Activated CD4-positive, alpha-beta T cell treated with anti-CD3 and anti-CD28 coated beads for 36 hours (primary cell): ENCODE measurements around the gene CALR3. TPM values are rescaled to one million over a fixed set of nuclear protein-coding genes. Genes with fewer than 3 reads are reported as not detected.
"Not testable (repeated sequence)": the region's sequence is repeated elsewhere in the genome, so short reads cannot be mapped to it uniquely, and the experiment has no call there.

Experiments
- ATAC-seq: fragments of 200-7000 bp; cut with Tn5 transposase; one replicate; pipeline ENCODE4 v1.10.0; 2021; ENCODE audit warnings: mild to moderate bottlenecking, moderate library complexity
- CTCF ChIA-PET: fragments of 350-600 bp; sonication (Branson Sonifier 250); formaldehyde crosslinking; loops from one replicate; lab custom pipeline; 2021; ENCODE audit warnings: antibody characterized with exemption; lab: Charles Lee
- POLR2A ChIA-PET: fragments of 350-600 bp; sonication (Branson Sonifier 250); formaldehyde crosslinking; loops from one replicate; lab custom pipeline; 2021; ENCODE audit warnings: antibody characterized with exemption, inconsistent platforms; lab: Charles Lee
- DNase-seq: peaks from one replicate; pipeline ENCODE4 v3.0.0-alpha.2; 2020
- H3K27ac Mint-ChIP-seq: one replicate; pipeline ENCODE4 v1.8.0; 2021; ENCODE audit warnings: mixed read lengths
- H3K27me3 Mint-ChIP-seq: one replicate; pipeline ENCODE4 v1.8.0; 2021; ENCODE audit warnings: mixed read lengths
- H3K36me3 Mint-ChIP-seq: one replicate; pipeline ENCODE4 v1.8.0; 2021; ENCODE audit warnings: low read depth, mixed read lengths
- H3K4me1 Mint-ChIP-seq: one replicate; pipeline ENCODE4 v1.8.0; 2021; ENCODE audit warnings: mixed read lengths
- H3K4me3 Mint-ChIP-seq: one replicate; pipeline ENCODE4 v1.8.0; 2021; ENCODE audit warnings: mild to moderate bottlenecking, moderate library complexity, mixed read lengths
- H3K9me3 Mint-ChIP-seq: one replicate; pipeline ENCODE4 v1.8.0; 2021; ENCODE audit warnings: low read depth, mixed read lengths
- intact Hi-C, 2 experiments: fragments of 100-400 bp; cut with DNase I in 1 of 2; cut with micrococcal nuclease in 1 of 2; formaldehyde crosslinking; loops; one replicate each; pipeline versions ENCODE4 v1.14.2 to v1.15.1; 2022 to 2024; cut with DNase I, micrococcal nuclease
- total RNA-seq, 2 experiments: library from RNA; stranded (reverse); gene quantifications; one replicate each; pipeline ENCODE4 v1.2.3, GENCODE V29; 2021

Gene CALR3, protein sequence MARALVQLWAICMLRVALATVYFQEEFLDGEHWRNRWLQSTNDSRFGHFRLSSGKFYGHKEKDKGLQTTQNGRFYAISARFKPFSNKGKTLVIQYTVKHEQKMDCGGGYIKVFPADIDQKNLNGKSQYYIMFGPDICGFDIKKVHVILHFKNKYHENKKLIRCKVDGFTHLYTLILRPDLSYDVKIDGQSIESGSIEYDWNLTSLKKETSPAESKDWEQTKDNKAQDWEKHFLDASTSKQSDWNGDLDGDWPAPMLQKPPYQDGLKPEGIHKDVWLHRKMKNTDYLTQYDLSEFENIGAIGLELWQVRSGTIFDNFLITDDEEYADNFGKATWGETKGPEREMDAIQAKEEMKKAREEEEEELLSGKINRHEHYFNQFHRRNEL
- total RNA-seq, result not detected

DNA sequence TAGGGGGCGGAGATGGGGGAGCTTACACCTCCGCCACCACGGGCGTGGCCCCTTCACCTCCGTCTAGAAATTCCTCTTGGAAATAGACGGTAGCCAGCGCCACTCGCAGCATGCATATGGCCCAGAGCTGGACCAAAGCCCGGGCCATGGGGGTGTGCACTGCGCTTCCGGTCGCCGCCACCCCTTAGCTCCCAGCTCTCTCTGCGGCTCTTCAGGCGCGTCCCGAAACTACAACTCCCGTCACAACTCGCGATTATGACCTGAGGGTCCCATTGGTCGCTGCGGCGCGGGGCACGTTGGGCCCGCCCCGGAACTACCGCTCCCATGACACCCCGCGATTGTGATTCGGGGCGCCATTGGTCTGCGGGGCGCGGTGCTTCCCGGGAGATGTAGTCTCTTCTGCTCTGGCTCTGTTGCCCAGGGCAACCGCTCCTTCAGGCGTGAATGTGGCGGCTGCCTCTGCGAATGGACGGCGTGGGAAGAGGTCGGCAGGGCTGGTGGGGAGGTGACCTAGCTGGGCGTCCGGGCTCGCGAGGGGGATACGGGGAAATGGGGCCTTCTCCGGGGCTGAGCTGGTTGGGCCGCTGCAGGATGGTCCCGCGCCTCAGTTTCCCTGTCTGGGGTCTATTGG lies at the start of gene CALR3, which contains the start of gene C19orf44:
Gene CALR3, minus strand, starts transcription at position 186 of the 631 bp plus-strand sequence. Its CDS starts 38 bp downstream, at position 148.
Gene C19orf44, plus strand, starts transcription at position 413 of the 631 bp plus-strand sequence. CDS start 4,399 bp downstream, outside the sequence.
- peaks cover 5% of the 10 kb centered on the region for H3K36me3 Mint-ChIP-seq
- intact Hi-C loops, result loop anchor here (1.0 to 2.0 kb wide), 14 partner anchors 24 to 771 kb away; partner anchors contain the start of genes CHERP (in 2 of the 2), MED26 (in 2 of the 2), AP1M1 (in 1 of the 2) and BABAM1 (in 1 of the 2)
- POLR2A ChIA-PET, result interaction anchor here (0.5 to 0.9 kb wide), 2 partner anchors 21 to 159 kb away, joined by 3 to 4 read pairs; no protein-coding TSS in a partner anchor
- H3K9me3 Mint-ChIP-seq, result no peaks in the 10 kb centered on the region
- H3K4me3 Mint-ChIP-seq, result peak within 1 kb of the TSS; percentile 89
- ATAC-seq (peak; percentile 99), DNase-seq (peak; percentile 99)
- no peaks in the 10 kb centered on the region for H3K27me3 Mint-ChIP-seq
- CTCF ChIA-PET, result interaction anchor here (0.7 to 1.1 kb wide), 2 partner anchors 27 to 291 kb away, joined by 3 read pairs; no protein-coding TSS in a partner anchor
- H3K27ac Mint-ChIP-seq, result peak within 1 kb of the TSS; percentile 79
- peaks cover 13% of the 10 kb centered on the region for H3K4me1 Mint-ChIP-seq

DNA sequence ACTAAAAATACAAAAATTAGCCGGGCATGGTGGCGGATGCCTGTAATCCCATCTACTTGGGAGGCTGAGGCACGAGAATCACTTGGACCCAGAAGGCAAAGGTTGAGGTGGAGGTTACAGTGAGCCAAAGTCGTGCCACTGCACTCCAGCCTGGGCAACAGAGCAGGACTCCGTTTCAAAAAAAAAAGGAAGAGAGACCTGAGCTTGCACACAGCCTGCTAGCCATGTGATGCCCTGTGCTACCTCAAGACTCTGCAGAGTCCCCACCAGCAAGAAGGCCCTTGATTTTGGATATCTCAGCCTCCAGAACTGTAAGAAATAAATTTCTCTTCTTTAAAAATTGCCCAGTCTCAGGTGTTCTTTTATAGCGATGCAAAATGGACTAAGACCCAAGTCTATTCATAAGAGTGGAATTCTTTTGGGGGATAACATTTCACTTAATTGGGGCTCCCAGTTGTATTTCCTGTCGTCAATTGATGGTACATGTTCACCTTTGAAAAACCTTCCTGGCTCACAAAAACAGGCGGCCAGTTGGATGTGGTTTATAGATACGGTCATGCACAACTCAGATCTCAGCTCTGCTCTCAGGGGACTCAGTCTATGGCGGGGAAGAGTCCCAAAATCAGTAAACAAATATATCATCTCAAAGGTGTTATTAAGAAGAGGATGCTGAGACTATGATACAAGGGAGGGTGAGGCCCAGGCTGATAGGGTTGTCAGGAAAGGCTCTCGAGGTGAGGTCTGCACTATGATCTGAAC lies 48.7 kb upstream of the CALR3 start:
- Mint-ChIP-seq H3K27ac (peak overlapping the region; percentile 37), H3K27me3 (no peaks in the 10 kb centered on the region), H3K4me1 (peaks cover 47% of the 10 kb centered on the region), H3K36me3 (peaks cover 25% of the 10 kb centered on the region), H3K4me3 (peak overlapping the region; percentile 37), H3K9me3 (no peaks in the 10 kb centered on the region)
- ChIA-PET CTCF (interaction anchor here (0.6 kb wide), 1 partner anchor 125 kb away, joined by 5 read pairs; no protein-coding TSS in a partner anchor), POLR2A (interaction anchor here (0.6 kb wide), 1 partner anchor 84 kb away, joined by 5 read pairs; the partner anchor contains the start of gene MED26)
- DNase-seq, result no peak
- intact Hi-C loops, result loop anchor here in 1 of 2 experiments (5.0 kb wide), 2 partner anchors 347 to 763 kb away; partner anchors contain the start of genes AP1M1, DDA1 and MRPL34
- ATAC-seq, result no peak

DNA sequence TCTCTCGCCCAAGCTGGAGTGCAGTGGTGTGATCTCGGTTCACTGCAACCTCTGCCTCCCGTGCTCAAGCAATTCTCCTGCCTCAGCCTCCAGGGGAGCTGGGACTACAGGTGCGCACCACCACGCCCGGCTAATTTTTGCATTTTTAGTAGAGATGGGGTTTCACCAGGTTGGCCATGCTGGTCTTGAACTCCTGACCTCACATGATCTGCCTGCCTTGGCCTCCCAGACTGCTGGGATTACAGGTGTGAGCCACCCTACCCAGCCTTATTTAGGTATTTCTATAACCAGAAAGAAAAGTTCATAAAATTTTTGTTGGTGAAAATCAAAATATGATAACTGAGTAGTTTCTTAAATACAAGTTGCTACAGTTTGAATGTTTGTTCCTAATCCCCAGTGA lies 47.8 kb upstream of the CALR3 start:
- Mint-ChIP-seq H3K27ac (peak overlapping the region; percentile 94), H3K4me1 (peaks cover 51% of the 10 kb centered on the region), H3K4me3 (peak overlapping the region; percentile 98), H3K36me3 (peaks cover 31% of the 10 kb centered on the region)
- not testable (repeated sequence) for H3K9me3 Mint-ChIP-seq, H3K27me3 Mint-ChIP-seq, ATAC-seq, DNase-seq
- ChIA-PET CTCF (interaction anchor here (0.6 to 0.7 kb wide), 2 partner anchors 95 to 161 kb away, joined by 3 to 4 read pairs; no protein-coding TSS in a partner anchor), POLR2A (interaction anchor here (0.7 to 2.5 kb wide), 2 partner anchors 28 to 41 kb away, joined by 4 to 9 read pairs; partner anchors contain the start of gene SLC35E1)
- intact Hi-C loops, result loop anchor here (2.0 to 5.0 kb wide), 3 partner anchors 85 to 764 kb away; partner anchors contain the start of genes AP1M1 (in 1 of the 2), DDA1 (in 1 of the 2), MED26 (in 1 of the 2) and MRPL34 (in 1 of the 2)

DNA sequence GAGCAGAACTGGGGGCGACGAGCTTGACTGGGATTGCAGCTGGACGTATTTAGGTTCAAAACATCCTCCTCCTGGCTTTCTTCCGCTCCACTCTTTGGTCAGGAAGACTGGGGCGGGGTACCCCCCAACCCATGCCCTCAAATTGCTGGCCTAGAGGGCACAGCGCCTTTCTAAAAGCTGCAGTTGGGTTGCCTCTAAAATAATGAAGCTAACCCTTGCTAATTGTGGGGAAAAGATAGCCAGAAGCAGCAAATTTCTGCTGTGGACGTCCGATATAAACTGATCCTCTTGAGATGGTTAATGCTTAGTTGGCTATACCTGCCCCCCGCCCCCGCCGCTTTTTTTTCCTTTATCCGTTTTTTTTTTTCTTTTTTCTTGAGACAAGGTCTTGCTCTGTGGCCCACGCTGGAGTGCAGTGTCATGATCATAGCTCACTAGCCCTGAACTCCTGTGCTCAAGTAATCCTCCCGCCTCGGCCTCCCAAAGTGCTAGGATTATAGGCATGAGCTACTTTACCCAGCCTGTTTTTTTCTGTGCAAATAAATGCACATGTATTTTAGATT lies 47.0 kb upstream of the CALR3 start:
- POLR2A ChIA-PET, result interaction anchor here (0.7 to 2.5 kb wide), 2 partner anchors 29 to 42 kb away, joined by 4 to 9 read pairs; partner anchors contain the start of gene SLC35E1
- Mint-ChIP-seq H3K4me1 (peaks cover 57% of the 10 kb centered on the region), H3K36me3 (peaks cover 37% of the 10 kb centered on the region), H3K4me3 (peak overlapping the region; percentile 98), H3K9me3 (no peaks in the 10 kb centered on the region), H3K27ac (peak overlapping the region; percentile 94), H3K27me3 (no peaks in the 10 kb centered on the region)
- DNase-seq, result peak; percentile 41
- CTCF ChIA-PET, result interaction anchor here (0.5 to 0.7 kb wide), 3 partner anchors 29 to 1972 kb away, joined by 3 to 4 read pairs (median 3); partner anchors contain the start of gene SLC35E1
- ATAC-seq, result no peak
- intact Hi-C loops, result loop anchor here (1.0 to 5.0 kb wide), 12 partner anchors 29 to 764 kb away; partner anchors contain the start of genes C19orf44 (in 2 of the 2), CALR3 (in 2 of the 2), MED26 (in 2 of the 2) and SLC35E1 (in 2 of the 2)

DNA sequence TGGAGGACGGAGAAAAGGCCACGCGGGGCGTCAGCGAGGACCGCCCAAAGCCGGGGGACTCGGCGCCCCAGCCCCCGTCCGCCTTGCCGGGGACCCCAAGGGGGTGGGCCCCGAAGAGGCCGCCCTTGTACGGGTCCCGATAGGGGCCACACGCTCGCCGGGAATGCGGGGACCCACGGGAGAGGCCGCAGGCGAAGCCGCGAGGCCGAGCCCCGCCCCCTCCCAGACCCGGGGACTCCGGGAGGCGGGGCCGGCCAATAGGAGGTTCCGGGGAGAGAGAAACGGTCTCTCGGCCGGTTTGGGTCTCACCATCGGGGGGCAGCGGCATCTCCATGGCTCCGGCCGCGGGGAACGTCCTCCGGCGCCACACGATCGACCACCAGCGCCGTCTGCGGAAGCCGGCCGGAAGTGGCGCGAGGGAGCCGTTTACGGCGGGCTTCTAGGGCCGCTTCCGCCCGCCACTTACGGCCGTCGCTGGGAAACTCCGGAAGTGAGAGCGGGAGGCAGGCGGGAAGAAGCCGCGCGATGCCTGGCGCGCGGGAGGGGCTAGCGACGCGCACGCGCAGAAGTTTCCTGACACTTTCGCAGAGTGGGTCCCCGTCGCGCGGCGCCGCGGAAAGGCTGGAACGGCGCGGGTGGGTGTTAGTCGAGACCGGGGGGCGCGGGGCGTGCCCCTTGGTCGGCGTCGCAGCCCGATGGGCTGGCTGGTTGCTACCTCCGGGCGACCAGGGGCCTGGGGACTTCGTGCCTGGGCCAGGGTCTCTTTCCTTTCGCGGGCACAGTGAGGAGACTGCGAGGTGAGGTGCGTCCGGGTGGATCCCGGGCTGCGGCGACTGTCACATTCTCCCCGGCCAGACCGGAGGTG lies 46.3 kb upstream of the CALR3 start, which contains the start of gene CHERP:
Gene CHERP, minus strand, starts transcription at position 393 of the 865 bp plus-strand sequence. Its CDS starts 59 bp downstream, at position 334.
- Mint-ChIP-seq H3K9me3 (no peaks in the 10 kb centered on the region), H3K36me3 (peaks cover 44% of the 10 kb centered on the region), H3K27ac (peak within 1 kb of the TSS; percentile 94), H3K4me3 (peak within 1 kb of the TSS; percentile 98), H3K4me1 (peaks cover 63% of the 10 kb centered on the region), H3K27me3 (no peaks in the 10 kb centered on the region)
- intact Hi-C loops, result loop anchor here (1.0 to 5.0 kb wide), 12 partner anchors 30 to 765 kb away; partner anchors contain the start of genes C19orf44 (in 2 of the 2), CALR3 (in 2 of the 2), MED26 (in 2 of the 2) and SLC35E1 (in 2 of the 2)
- DNase-seq (peak; percentile 97), ATAC-seq (peak; percentile 85)
- POLR2A ChIA-PET, result interaction anchor here (0.6 to 2.5 kb wide), 2 partner anchors 42 to 129 kb away, joined by 3 to 9 read pairs; no protein-coding TSS in a partner anchor
- CTCF ChIA-PET, result interaction anchor here (0.5 to 0.7 kb wide), 4 partner anchors 25 to 146 kb away, joined by 3 to 4 read pairs (median 3); partner anchors contain the start of gene SLC35E1

DNA sequence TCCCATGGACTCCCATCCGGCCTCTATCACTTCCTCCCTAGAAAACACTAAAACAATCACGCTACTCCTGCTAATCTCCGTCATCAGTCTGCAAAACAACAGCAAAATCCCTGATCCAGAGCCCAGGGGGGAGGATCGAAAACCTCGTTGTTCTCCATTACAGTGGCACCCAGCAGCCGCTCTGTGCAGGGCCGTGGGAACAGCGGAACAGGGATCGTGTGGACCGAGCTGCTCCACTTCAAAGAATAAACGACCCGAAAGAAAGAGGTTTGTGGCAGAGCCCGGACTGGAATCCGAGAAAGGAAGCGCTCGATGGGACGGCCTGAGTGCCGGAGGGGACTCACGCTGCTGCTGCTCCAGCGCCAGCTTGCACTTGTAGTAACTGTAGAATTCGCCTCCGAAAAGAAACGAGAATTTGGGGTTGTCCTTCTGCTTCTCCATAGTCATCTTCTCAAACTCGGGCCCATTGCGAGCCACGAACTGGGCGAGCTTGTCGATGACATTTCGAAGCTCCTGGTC lies 45.6 kb upstream of the CALR3 start:
- Mint-ChIP-seq H3K4me3 (peak overlapping the region; percentile 98), H3K9me3 (no peaks in the 10 kb centered on the region), H3K27ac (peak overlapping the region; percentile 89), H3K4me1 (peaks cover 62% of the 10 kb centered on the region), H3K36me3 (peaks cover 50% of the 10 kb centered on the region), H3K27me3 (no peaks in the 10 kb centered on the region)
- POLR2A ChIA-PET, result interaction anchor here (0.6 to 2.5 kb wide), 2 partner anchors 43 to 128 kb away, joined by 3 to 9 read pairs; no protein-coding TSS in a partner anchor
- intact Hi-C loops, result loop anchor here (1.0 to 5.0 kb wide), 12 partner anchors 31 to 766 kb away; partner anchors contain the start of genes C19orf44 (in 2 of the 2), CALR3 (in 2 of the 2), MED26 (in 2 of the 2) and SLC35E1 (in 2 of the 2)
- CTCF ChIA-PET, result interaction anchor here (0.7 kb wide), 2 partner anchors 25 to 65 kb away, joined by 3 to 4 read pairs; no protein-coding TSS in a partner anchor
- peak; percentile 2 for ATAC-seq
- DNase-seq, result no peak

DNA sequence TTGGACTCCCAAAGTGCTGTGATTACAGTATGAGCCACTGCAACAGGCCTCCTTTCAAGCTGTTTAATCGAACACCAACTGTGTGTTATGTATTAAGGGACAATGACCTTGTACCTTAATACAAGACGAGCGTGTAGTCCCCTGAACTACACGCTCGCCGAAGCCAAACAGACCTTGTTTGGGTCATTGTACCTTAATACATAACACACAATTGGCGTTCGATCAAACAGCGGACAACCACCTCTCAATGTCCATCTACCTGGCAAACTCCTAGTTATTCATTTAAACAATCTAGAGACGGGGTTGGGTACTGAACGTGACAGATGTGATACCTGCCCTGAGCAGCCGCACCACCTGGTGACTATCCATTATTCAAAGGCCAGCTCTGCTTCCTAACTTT lies 45.0 kb upstream of the CALR3 start:
- Mint-ChIP-seq H3K4me1 (peaks cover 60% of the 10 kb centered on the region), H3K9me3 (no peaks in the 10 kb centered on the region), H3K27ac (peak overlapping the region; percentile 89), H3K4me3 (peak overlapping the region; percentile 98), H3K27me3 (no peaks in the 10 kb centered on the region), H3K36me3 (peaks cover 56% of the 10 kb centered on the region)
- ATAC-seq, result no peak
- POLR2A ChIA-PET, result no interaction called here
- CTCF ChIA-PET, result interaction anchor here (0.6 kb wide), 1 partner anchor 34 kb away, joined by 3 read pairs; no protein-coding TSS in a partner anchor
- intact Hi-C loops, result loop anchor here in 1 of 2 experiments (5.0 kb wide), 2 partner anchors 344 to 766 kb away; partner anchors contain the start of genes AP1M1, DDA1 and MRPL34
- no peak for DNase-seq

DNA sequence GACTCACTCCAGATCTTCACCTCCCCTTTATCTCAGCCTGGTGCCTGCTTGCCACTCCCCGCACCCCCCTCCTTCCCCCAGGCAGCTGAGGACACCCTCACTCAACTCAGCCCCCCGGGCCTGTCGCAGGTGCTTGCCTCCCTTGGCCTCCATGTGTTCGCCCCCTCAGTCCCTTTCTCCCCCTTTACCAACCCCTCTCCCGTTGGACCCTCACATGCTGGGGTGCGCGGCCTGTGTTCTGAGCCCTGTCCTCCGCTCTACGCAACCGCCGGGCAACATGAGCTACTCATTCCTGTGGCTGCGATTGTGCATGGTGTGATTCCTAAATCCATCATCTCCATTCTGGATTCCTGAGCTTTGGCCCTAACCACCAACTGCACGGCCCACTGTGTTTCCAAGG lies 41.1 kb upstream of the CALR3 start:
- intact Hi-C loops, result no loop called here
- no peak overlapping the region for H3K27ac Mint-ChIP-seq
- POLR2A ChIA-PET, result no interaction called here

More for the DNA sequence above, 41.1 kb upstream of the CALR3 start:
- ATAC-seq (no peak), DNase-seq (no peak)
- peaks cover 40% of the 10 kb centered on the region for H3K4me1 Mint-ChIP-seq
- H3K36me3 Mint-ChIP-seq, result peaks cover 61% of the 10 kb centered on the region
- H3K27me3 Mint-ChIP-seq, result no peaks in the 10 kb centered on the region
- H3K4me3 Mint-ChIP-seq, result no peak overlapping the region
- CTCF ChIA-PET, result interaction anchor here (0.6 kb wide), 2 partner anchors 8 to 30 kb away, joined by 3 read pairs; no protein-coding TSS in a partner anchor
- H3K9me3 Mint-ChIP-seq, result no peaks in the 10 kb centered on the region
